GM19238 (cell line): Measurements from ENCODE around the gene SLC7A11.
"Not testable (repeated sequence)": the region's sequence is repeated elsewhere in the genome, so short reads cannot be mapped to it uniquely, and the experiment has no call there.

Experiments used
- DNase-seq: peaks from one replicate; pipeline ENCODE4 v3.0.0; 2011; ENCODE audit warnings: low spot score; ENCODE audit not compliant: insufficient read length

The SLC7A11 gene

DNA sequence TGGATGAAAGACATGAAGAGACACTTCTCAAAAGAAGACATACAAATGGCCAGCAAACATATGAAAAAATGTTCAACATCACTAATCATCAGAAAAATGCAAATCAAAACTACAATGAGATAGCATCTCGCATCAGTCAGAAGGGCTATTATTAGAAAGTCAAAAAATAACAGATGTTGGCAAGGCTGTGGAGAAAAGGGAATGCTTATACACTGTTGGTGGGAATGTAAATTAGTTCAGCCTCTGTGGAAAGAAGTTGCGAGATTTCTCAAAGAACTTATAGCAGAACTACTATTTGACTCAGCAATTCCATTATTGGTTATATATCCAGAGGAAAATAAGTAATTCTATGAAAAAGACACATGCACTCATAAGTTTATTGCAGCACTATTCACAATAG lies 31.6 kb downstream of the SLC7A11 start:
- not testable (repeated sequence) for DNase-seq

GRCh38 chr4:138209094-138209493 lies 33.1 kb downstream of the SLC7A11 start:
- DNase-seq: no peak

- no peak for DNase-seq
These were observed 36.5 kb downstream of the SLC7A11 start for GRCh38 chr4:138205531-138206233.

DNA sequence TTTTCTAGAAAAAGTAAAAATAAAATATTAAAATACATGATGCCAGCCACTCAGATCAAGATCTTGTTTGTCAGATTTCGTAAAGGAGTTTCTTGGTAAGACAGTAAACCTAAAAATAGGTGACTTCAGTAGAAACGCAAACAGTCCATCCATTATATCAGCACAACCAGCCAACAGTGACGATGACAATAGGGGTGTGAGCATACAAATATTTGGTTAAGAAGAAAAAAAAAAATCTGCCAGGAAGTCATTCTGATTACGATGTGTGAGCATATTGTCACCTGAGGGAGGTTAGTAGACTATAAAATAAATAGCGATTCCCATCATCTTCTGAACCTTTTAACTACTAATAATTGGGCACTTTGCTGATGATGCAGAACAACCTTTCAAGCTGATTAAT lies 37.6 kb downstream of the SLC7A11 start:
- DNase-seq: no peak

DNA sequence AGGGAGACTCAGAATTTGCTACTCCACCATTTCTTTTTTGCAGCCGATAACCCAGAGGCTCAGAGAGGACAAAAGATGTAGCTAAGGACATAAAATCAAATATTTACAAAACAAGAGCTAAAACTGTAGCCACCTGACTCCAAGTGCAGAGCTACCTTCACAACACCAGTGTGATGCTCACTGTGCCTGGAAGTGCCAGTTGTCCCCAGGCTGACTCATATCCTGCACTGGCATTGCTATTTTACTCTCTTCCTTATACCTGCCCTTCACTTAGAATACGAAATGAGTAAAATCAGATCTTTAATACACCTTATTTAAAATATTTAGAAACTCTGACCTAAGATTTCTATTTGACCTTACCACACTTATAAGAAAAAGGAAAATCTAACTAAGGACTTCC lies 39.5 kb downstream of the SLC7A11 start:
- DNase-seq: no peak

DNA sequence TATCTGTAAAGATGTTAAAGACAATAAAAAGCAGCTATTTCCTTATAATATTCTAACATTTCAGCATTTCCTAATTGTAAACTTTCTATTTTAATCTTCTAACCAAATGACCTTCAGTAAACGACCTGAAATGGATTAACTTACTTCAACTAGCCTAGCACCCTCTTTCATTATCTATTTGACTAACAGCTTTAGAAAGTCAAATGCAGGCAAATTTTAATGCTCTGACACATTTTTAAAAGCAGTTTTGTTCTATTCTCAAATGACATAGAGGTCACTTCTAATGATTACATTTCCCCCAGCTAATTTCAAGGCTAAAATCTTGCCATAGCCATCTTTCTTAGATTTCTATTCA lies 41.9 kb downstream of the SLC7A11 start:
- DNase-seq: no peak

DNA sequence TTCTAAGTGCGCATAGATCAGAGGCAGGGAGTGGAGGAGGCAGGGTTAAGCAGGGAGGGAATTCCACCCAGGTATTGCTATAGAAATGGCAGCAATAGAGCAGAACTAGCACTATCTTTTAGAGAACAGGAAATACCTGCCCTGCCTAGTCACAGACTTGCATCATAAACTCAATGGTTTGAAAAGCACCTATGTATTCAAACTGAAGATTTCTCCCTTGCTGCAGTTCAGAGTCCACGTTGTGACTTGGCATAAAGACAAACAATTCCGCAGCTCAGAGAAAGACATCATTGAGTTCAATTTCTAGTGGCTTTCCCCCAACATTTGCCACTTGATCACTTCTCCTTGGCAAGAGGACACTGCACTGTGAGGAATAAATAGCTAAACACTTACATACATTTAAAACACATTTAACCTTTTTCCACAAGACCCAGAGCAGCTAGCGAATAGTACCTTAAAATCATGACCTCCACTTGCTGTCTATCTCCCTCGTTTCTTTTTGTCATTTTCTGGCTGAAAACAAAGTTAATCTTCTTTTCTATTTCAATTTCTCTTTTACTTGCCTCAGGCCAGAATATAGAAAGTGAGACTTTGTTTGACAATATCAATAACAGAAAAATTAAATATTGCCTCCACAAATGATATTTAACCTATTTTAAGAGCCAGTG lies 42.4 kb downstream of the SLC7A11 start:
- no peak for DNase-seq

DNA sequence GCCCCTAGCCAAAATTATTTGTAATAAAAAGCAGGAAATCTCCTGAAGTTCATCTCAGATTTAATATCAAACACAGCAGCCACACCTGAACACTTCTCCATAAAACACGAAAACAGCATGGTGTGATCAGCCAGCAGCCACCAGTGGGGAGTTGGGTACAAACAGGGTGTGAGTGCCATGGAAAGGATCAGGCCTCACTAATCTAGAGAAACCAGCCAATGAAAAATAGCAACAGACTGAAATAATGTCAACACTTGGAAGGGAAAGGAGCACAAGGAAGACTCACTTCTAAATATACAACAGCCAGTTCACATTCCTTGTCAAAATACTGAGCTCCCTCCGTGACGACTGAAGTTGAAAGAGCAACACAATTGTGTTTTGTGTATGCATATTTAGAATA lies 46.0 kb downstream of the SLC7A11 start:
- DNase-seq: no peak

- no peak for DNase-seq
These were observed 48.2 kb downstream of the SLC7A11 start for GRCh38 chr4:138193963-138194362.

- no peak for DNase-seq
These were observed 50.0 kb downstream of the SLC7A11 start for GRCh38 chr4:138192113-138192512.

DNA sequence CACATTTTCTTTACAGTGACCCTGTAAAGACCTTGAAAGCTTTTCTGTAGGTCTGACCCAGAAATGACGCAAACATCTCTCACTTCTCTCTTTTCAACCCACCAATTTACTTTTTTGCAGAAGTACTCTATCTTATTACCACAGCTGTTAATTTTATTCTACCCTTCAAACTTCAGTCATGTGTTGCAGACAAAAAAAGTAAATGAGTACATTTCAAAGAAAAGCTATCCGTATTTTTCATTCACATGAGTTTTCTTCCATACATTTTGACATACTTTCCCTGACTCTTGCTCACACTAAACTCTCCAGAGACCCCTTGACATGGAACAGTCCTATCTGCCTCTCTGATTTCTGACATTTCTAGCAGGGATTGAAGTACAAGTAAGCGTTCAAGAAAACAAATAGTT lies 51.7 kb downstream of the SLC7A11 start:
- peak; percentile 12 for DNase-seq

GRCh38 chr4:138189206-138189605 lies 52.9 kb downstream of the SLC7A11 start:
- DNase-seq: no peak

DNA sequence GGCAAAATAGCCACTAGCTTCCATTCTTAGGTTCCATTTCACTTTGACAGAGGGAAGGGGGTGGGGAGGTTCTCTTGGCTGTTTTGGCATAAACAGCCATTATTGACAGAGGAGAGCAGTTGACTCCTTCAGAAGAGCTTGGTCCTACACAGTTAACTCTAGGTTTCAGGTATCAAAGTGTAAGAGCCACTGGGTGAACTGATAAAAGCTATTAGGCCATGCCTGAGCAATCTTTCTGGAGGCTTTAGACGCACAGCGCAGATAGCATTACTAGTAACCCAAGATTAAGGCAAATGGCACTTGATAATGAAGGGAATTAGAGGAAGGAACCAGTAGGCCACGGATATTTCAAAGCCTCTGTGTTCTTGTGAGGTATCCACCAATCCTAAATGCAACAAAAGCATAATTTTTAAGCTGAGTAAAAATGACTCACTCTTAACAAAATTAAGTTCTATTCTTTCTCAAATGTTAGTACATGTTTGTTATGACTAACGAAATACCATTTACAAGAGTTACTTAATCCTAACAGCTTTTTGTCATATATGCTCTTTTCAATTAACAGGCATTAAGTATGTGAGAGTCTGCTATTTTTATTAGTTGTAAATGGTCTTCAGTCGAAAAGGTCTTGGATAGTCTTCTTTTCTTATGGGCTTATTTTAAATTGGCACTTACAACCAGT lies 53.6 kb downstream of the SLC7A11 start:
- no peak for DNase-seq

DNA sequence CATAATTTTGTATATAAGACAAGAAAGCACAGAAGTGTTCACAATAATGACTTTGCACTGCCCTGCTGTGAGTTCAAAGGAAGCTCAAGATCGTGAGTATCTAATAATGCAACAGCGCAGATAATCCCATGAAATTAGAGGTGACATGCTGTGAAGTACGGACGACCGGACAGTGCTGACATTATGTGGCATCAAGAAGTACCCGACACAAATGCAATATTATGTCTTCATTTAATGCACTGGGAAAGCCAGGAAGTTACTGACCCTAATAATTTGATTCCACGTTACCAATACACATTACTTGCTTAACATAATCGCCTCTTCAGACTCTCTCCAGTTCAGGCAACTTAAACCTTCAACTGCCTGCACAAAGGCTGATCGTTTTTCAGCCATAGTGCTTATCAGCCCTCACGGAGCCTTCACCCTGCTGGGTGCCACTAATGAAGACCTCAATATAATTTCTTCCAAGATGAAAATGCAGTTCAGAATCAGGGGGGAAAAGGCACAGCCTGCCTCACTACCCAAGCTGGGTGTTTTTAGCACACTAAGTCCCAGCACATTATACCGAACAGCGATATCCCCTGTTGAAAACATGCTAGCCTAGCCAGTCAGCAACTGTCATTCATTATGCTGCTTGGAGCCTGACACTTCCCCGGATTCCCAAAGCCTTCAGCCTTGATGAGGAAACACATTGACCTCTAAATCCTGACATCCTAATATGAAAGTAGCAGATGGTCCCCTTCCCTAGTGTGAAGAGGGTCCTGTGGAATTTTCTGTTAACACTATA lies 56.1 kb downstream of the SLC7A11 start:
- no peak for DNase-seq

GRCh38 chr4:138184886-138185285 lies 57.3 kb downstream of the SLC7A11 start:
- DNase-seq: no peak

DNA sequence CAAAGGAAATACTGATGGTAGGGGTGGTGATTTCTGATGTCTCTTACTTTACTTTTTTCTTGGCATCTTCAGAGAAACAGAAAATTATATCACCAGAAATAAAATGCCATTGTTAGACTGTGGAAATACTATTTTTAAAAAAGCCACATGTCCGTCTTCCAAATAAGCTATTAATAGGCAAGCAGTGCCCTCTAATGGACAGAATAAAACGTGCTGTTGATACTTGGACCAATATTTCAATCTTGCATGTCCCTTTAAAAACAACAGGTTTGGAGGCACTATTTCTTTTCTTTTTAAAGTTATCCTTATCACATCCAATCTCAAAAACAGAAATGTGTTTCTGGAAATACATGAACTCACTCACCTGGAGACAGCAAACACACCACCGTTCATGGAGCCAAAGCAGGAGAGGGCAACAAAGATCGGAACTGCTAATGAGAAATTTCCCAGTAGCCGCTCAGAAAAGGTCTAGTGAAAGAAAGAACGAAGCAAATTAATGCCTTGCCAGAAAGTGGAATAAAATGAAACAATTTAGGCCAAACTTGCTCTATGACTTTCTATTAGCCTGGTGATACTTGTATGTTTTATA lies 59.2 kb downstream of the SLC7A11 start:
- DNase-seq: no peak

DNA sequence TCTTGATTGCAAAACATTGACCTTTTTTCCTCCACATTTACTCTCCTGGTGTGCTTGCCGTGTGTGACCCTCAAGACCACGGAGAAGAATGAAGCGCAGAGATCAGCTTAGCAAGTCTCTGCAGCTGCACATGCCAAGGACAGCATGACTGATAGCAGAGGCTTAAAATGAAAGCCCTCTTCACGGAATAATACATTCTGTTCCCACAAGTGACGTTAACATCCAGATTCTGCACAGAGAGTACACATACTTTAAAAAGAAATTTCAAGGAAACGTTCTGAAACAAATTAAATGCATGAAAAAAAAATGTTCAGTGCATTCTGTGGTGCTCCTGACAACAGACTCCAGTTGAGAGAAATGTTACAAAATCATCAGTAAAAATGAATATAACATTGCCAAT lies 60.9 kb downstream of the SLC7A11 start:
- no peak for DNase-seq

GRCh38 chr4:138178566-138178965 lies 63.6 kb downstream of the SLC7A11 start:
- DNase-seq: no peak

GRCh38 chr4:138177278-138177968 lies 64.7 kb downstream of the SLC7A11 start:
- no peak for DNase-seq

DNA sequence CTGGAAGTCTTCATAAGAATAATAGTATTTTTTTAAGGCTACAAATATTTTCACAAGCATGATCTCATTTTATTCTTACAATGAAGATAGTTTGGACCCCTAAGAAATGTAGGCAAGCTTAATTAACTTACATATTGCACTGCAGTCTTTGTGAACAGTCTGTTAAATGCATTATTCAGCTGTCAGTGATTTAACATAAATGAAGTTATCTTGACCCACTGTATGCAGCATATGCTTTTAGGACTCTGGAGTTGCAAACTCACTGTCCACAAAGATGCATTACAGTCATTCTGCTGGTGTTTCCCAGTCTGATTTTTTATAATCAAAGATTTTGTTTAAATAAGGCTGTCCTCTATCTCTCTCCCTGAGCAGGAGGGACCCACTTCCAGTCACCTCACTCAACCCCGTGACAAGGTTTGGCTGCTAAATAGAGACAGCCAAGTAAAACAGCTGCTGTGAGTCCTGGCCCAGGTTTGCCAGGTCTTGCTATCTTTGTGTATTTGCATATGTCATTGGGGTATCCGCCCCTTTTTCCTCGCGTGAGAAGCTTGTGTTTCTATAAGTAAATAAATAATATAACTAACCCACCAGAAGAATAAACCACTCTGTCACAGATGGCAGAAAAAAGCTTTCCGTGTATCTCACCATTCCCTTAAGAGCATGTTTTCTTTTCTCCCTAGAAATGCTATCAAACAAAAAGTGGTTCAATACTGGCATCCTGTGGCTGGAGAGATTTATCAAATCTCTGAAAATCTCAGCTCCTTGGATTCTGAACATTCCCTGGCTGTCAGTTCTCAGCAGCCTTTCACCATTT lies 67.0 kb downstream of the SLC7A11 start:
- no peak for DNase-seq
